DMS153 treated with DMSO at 0.1 percent for 48 hours (cell line): ENCODE data around the gene PCDHB8.
"Not testable (repeated sequence)": the region's sequence is repeated elsewhere in the genome, so short reads cannot be mapped to it uniquely, and the experiment has no call there.

ENCODE experiments used
- DNase-seq: peaks from one replicate; lab custom pipeline; 2025; ENCODE audit not compliant: unreplicated experiment; lab: John Stamatoyannopoulos, UW

PCDHB8 gene

GRCh38 chr5:141184117-141184855, 6.7 kb downstream of the PCDHB8 start:
- DNase-seq: not testable (repeated sequence)

GRCh38 chr5:141186897-141187512, 9.4 kb downstream of the PCDHB8 start, which contains the start of gene PCDHB9:
TSS of gene PCDHB9 (plus strand) at chr5:141187161. CDS start at chr5:141187319, 158 bp downstream.
- DNase-seq: no peak

- not testable (repeated sequence) for DNase-seq
These were observed 11.1 kb downstream of the PCDHB8 start for GRCh38 chr5:141188682-141189081.

GRCh38 chr5:141189131-141189530, 11.5 kb downstream of the PCDHB8 start:
- DNase-seq: not testable (repeated sequence)

GRCh38 chr5:141192110-141192725, 14.6 kb downstream of the PCDHB8 start, which contains the start of gene PCDHB10:
TSS of gene PCDHB10 (plus strand) at chr5:141192353. CDS start at chr5:141192553, 200 bp downstream.
- DNase-seq: no peak

- DNase-seq: not testable (repeated sequence)
These were observed 16.7 kb downstream of the PCDHB8 start for GRCh38 chr5:141194332-141194731.

- DNase-seq: no peak
These were observed 18.8 kb downstream of the PCDHB8 start for GRCh38 chr5:141196363-141196762.

GRCh38 chr5:141199359-141200235, 22.0 kb downstream of the PCDHB8 start, which contains the start of gene PCDHB11:
TSS of gene PCDHB11 (plus strand) at chr5:141199627. CDS start at chr5:141199775, 148 bp downstream.
- no peak for DNase-seq

- not testable (repeated sequence) for DNase-seq
These were observed 23.5 kb downstream of the PCDHB8 start for GRCh38 chr5:141201126-141201525.

- DNase-seq: not testable (repeated sequence)
These were observed 24.1 kb downstream of the PCDHB8 start for GRCh38 chr5:141201646-141202045.

GRCh38 chr5:141208478-141208877, 30.9 kb downstream of the PCDHB8 start, which contains the start of gene PCDHB12:
TSS of gene PCDHB12 (plus strand) at chr5:141208719. CDS start at chr5:141208908, 189 bp downstream.
- DNase-seq: no peak

GRCh38 chr5:141210281-141210680, 32.7 kb downstream of the PCDHB8 start:
- DNase-seq: not testable (repeated sequence)

GRCh38 chr5:141210849-141211248, 33.3 kb downstream of the PCDHB8 start:
- DNase-seq: not testable (repeated sequence)

- not testable (repeated sequence) for DNase-seq
These were observed 36.2 kb downstream of the PCDHB8 start, which contains the start of gene PCDHB13 for GRCh38 chr5:141213656-141214339. TSS of gene PCDHB13 (plus strand) at chr5:141213919. CDS start at chr5:141214124, 205 bp downstream.

- DNase-seq: not testable (repeated sequence)
These were observed 37.0 kb downstream of the PCDHB8 start for GRCh38 chr5:141214583-141214982.

GRCh38 chr5:141215504-141215903, 37.9 kb downstream of the PCDHB8 start:
- not testable (repeated sequence) for DNase-seq

- DNase-seq: not testable (repeated sequence)
These were observed 38.4 kb downstream of the PCDHB8 start for GRCh38 chr5:141216035-141216434.

- DNase-seq: peak; percentile 2
These were observed 45.7 kb downstream of the PCDHB8 start, which contains the start of gene PCDHB14 for GRCh38 chr5:141223112-141223783. TSS of gene PCDHB14 (plus strand) at chr5:141223343. CDS start at chr5:141223506, 163 bp downstream.

- not testable (repeated sequence) for DNase-seq
These were observed 47.3 kb downstream of the PCDHB8 start for GRCh38 chr5:141224844-141225243.
